DND-41 (cell line): ENCODE data around the gene TLK1.

Experiments used
- EZH2 ChIP-seq: IDR thresholded peaks from 3 replicates; pipeline ENCODE4 v1.6.1; 2012; ENCODE audit warnings: borderline replicate concordance, low read depth, mild to moderate bottlenecking, moderate library complexity, low read length, inconsistent platforms; ENCODE audit not compliant: severe bottlenecking
- TF ChIP-seq, protein P1 (sequence below): IDR thresholded peaks from 2 replicates; pipeline ENCODE4 v1.5.1; 2012; ENCODE audit warnings: borderline replicate concordance, low read length, moderate library complexity, mild to moderate bottlenecking; ENCODE audit not compliant: poor library complexity, severe bottlenecking; ENCODE audit errors: extremely low read depth

DNA sequence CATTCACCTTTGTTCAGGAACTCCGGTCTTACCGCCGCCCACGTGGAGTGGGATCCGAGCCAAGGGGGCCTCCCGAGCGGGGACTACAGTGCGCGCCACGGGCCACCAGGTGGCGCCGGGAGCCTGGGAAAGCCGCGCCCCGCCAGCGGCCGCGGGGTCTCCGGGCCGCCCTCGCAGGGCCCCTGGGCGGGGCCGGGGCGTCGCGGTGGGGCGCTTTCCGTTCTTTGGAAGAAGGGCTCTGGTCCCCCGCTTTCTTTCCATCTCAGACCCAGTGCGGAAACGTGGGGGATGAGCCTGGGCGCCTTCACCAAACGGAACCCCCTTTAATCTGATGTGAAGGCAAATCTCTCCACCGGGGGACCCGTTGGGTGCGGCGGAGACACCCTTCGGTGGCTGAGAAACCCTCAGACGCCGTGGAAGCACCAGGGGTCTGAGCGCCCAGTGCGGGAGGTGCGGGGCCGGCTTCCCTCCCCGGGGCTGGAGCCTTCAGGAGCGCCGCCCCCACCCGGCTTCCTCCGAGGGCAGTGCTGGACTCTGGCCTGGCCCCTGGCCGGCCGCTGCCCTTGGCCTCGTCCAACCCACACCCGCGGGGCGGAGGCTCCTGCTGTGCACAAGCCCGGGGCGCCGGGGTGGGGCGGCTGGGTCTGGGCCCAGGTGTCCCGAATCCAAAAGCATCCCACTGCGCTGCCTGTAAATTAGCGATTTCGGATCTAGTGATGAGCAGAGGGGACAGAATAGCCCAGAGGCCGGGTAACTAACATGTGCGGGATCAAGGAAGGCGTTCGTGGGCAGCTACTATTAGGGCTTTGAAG lies 187.0 kb downstream of the TLK1 start:
- TF ChIP-seq, protein P1, sequence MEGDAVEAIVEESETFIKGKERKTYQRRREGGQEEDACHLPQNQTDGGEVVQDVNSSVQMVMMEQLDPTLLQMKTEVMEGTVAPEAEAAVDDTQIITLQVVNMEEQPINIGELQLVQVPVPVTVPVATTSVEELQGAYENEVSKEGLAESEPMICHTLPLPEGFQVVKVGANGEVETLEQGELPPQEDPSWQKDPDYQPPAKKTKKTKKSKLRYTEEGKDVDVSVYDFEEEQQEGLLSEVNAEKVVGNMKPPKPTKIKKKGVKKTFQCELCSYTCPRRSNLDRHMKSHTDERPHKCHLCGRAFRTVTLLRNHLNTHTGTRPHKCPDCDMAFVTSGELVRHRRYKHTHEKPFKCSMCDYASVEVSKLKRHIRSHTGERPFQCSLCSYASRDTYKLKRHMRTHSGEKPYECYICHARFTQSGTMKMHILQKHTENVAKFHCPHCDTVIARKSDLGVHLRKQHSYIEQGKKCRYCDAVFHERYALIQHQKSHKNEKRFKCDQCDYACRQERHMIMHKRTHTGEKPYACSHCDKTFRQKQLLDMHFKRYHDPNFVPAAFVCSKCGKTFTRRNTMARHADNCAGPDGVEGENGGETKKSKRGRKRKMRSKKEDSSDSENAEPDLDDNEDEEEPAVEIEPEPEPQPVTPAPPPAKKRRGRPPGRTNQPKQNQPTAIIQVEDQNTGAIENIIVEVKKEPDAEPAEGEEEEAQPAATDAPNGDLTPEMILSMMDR = peak; percentile 96
- TF ChIP-seq EZH2 = no peak
